HG03196 (cell line): ENCODE results near the gene CCDC120.

Experiments
- ATAC-seq: cut with Tn5 transposase; IDR thresholded peaks from one replicate; pipeline ENCODE4 v1.9.1; 2021; ENCODE audit not compliant: unreplicated experiment

The CCDC120 gene

GRCh38 chrX:49100704-49101628 is 42.2 kb downstream of the CCDC120 start:
- ATAC-seq: peak; percentile 91

GRCh38 chrX:49101629-49101984 is 42.8 kb downstream of the CCDC120 start:
- peak; percentile 16 for ATAC-seq

- no peak for ATAC-seq
These were observed 43.4 kb downstream of the CCDC120 start for GRCh38 chrX:49102190-49102589.

GRCh38 chrX:49103637-49104036 is 44.8 kb downstream of the CCDC120 start:
- ATAC-seq: no peak

- ATAC-seq: no peak
These were observed 47.5 kb downstream of the CCDC120 start for GRCh38 chrX:49106296-49106695.

- no peak for ATAC-seq
These were observed 48.1 kb downstream of the CCDC120 start for GRCh38 chrX:49106930-49107329.

GRCh38 chrX:49108641-49109040 is 49.8 kb downstream of the CCDC120 start:
- ATAC-seq: no peak

GRCh38 chrX:49110417-49110816 is 51.6 kb downstream of the CCDC120 start:
- no peak for ATAC-seq

GRCh38 chrX:49111791-49112190 is 53.0 kb downstream of the CCDC120 start:
- ATAC-seq: no peak

- no peak for ATAC-seq
These were observed 57.3 kb downstream of the CCDC120 start for GRCh38 chrX:49116076-49116475.

GRCh38 chrX:49116716-49117115 is 57.9 kb downstream of the CCDC120 start:
- no peak for ATAC-seq

GRCh38 chrX:49117581-49117980 is 58.8 kb downstream of the CCDC120 start:
- ATAC-seq: no peak
